NT2/D1 (cell line): ENCODE measurements around the gene CNMD.

ENCODE experiments used
- DNase-seq: peaks from one replicate; pipeline ENCODE4 v3.0.0-alpha.2; 2011; ENCODE audit warnings: low read depth, low spot score
- H3K27me3 ChIP-seq: 2 replicates; pipeline ENCODE4 v1.6.0; 2011; ENCODE audit warnings: mild to moderate bottlenecking; ENCODE audit not compliant: insufficient read length, insufficient read depth
- H3K36me3 ChIP-seq: 2 replicates; pipeline ENCODE4 v1.6.1; 2011; ENCODE audit warnings: mild to moderate bottlenecking, low read length, mixed read lengths; ENCODE audit not compliant: insufficient read depth, insufficient read length
- H3K4me1 ChIP-seq: 2 replicates; pipeline ENCODE4 v1.5.1; 2011; ENCODE audit not compliant: insufficient read depth, insufficient read length
- H3K4me3 ChIP-seq: 2 replicates; pipeline ENCODE4 v1.5.1; 2011; ENCODE audit warnings: low read depth; ENCODE audit not compliant: insufficient read length
- H3K9ac ChIP-seq: 2 replicates; pipeline ENCODE4 v1.6.0; 2011; ENCODE audit warnings: low read depth; ENCODE audit not compliant: insufficient read length
- H3K9me3 ChIP-seq: 2 replicates; pipeline ENCODE4 v1.5.1; 2011; ENCODE audit warnings: mild to moderate bottlenecking, low read length; ENCODE audit not compliant: insufficient read depth
- SUZ12 ChIP-seq: IDR thresholded peaks from 2 replicates; pipeline ENCODE4 v1.6.1; 2011; ENCODE audit not compliant: insufficient read length, insufficient read depth; ENCODE audit errors: extremely low read depth
- YY1 ChIP-seq: IDR thresholded peaks from 2 replicates; pipeline ENCODE4 v1.6.1; 2011; ENCODE audit not compliant: insufficient read length, insufficient read depth
- ZNF274 ChIP-seq: IDR thresholded peaks from 2 replicates; pipeline ENCODE4 v1.6.1; 2011; ENCODE audit warnings: mild to moderate bottlenecking, low read depth, low read length

Gene CNMD

DNA sequence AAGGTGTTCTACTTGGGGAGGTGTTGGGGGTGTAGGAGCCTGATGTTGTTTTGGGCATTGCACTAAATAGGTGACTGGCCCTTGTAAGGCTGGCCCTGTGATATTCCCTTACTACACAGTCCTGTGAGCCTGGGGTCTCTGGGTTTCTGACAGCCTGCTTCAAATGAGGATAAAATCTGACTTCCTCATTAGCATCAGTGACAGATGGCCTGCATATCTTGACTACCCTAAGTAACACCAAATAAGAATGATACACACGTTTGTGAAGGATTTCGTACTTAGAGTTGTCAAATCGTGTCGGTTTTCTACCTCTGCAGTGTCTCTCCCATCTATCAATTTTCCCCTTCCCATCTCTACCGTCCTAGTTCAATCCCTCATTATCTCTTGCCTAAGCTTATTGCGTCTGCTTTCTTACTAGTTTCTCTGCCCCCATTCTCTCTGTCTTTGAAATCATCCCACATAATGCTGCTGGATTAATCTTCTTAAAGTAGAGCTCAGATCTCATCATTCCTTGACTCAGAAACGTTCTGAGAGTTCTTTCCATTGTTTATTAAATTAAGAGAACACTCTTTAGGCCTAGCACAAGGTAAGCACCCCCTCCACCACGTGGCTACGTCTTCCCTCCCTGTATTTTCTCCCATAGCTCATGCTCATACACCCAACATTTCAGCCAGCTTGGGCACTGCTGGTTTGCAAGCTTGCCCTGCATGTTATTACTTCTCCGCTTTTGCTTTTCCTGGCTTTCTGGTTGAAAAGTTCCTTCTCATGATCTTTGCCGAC, 26.2 kb upstream of the CNMD start:
- H3K4me3 ChIP-seq = no peak overlapping the region
- H3K9me3 ChIP-seq = no peaks in the 10 kb centered on the region
- no peaks in the 10 kb centered on the region for H3K4me1 ChIP-seq
- no peaks in the 10 kb centered on the region for H3K27me3 ChIP-seq
- TF ChIP-seq ZNF274 (no peak), YY1 (no peak), SUZ12 (no peak)
- no peak overlapping the region for H3K9ac ChIP-seq
- DNase-seq = no peak
- no peaks in the 10 kb centered on the region for H3K36me3 ChIP-seq

DNA sequence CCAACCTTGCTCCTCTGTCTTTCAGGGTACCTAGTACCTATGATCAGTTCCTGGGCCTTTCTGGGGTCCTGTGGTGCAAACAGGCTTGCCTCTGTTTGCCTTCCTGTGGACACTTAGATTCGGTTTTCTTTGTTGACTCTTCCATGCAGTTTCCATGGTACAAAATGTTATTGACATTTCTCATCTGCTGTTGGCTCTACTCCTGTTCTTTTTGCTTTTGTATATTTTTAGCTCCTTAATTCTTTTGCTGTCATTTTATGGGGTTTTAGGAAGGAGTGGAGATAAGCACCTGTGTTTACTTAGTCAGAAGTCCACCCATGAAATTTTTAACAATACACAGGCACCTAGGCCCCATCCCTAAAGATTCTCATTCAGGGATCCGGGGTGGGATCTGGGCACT, 20.5 kb upstream of the CNMD start:
- DNase-seq = no peak
- H3K27me3 ChIP-seq = no peaks in the 10 kb centered on the region
- no peak overlapping the region for H3K4me3 ChIP-seq
- H3K4me1 ChIP-seq = no peaks in the 10 kb centered on the region
- TF ChIP-seq ZNF274 = no peak
- no peak for TF ChIP-seq SUZ12
- TF ChIP-seq YY1 = no peak
- no peaks in the 10 kb centered on the region for H3K9me3 ChIP-seq
- no peak overlapping the region for H3K9ac ChIP-seq
- H3K36me3 ChIP-seq = no peaks in the 10 kb centered on the region

DNA sequence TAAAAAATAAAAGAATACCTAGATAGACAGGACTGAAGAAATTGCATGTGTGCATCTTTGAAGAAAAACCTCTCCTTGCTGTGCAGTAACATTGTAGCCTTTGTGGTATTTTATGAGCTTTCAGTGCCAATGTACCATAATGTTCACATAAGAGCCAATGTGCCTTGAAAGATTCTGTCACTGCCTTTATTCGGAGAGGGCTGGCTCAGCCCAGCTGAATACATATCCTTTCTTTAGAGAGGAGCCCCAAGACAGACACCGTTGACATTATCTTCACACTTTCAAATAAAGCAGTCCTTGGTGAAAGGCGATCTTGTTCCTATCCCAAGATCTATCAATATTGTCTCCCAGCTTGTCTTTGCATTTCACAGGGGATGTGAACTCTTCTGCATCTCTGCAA, 18.5 kb upstream of the CNMD start:
- Histone ChIP-seq H3K4me1 (no peaks in the 10 kb centered on the region), H3K4me3 (no peak overlapping the region), H3K27me3 (no peaks in the 10 kb centered on the region), H3K9ac (no peak overlapping the region), H3K9me3 (no peaks in the 10 kb centered on the region), H3K36me3 (no peaks in the 10 kb centered on the region)
- no peak for DNase-seq
- TF ChIP-seq YY1 (no peak), SUZ12 (no peak), ZNF274 (no peak)

DNA sequence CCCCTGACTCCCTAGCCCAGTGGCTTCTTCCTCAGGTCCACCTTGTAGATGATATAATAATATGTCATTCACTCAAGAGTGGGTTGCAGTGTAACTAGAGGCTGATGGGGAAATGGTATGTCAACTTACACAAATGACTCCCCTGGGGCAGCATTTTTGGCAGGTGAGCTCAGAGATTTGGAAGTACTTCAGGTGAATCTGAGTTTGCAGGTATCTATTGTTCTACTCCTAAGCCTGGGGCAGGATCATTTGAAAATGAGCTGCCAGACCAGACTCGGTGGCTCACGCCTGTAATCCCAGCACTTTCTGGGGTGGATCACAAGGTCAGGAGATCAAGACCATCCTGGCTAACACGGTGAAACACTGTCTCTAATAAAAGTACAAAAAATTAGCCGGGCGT, 11.6 kb upstream of the CNMD start:
- no peak overlapping the region for H3K4me3 ChIP-seq
- no peaks in the 10 kb centered on the region for H3K4me1 ChIP-seq
- TF ChIP-seq ZNF274 = no peak
- TF ChIP-seq SUZ12 = no peak
- no peaks in the 10 kb centered on the region for H3K27me3 ChIP-seq
- no peak overlapping the region for H3K9ac ChIP-seq
- H3K36me3 ChIP-seq = no peaks in the 10 kb centered on the region
- DNase-seq = no peak
- H3K9me3 ChIP-seq = no peaks in the 10 kb centered on the region

DNA sequence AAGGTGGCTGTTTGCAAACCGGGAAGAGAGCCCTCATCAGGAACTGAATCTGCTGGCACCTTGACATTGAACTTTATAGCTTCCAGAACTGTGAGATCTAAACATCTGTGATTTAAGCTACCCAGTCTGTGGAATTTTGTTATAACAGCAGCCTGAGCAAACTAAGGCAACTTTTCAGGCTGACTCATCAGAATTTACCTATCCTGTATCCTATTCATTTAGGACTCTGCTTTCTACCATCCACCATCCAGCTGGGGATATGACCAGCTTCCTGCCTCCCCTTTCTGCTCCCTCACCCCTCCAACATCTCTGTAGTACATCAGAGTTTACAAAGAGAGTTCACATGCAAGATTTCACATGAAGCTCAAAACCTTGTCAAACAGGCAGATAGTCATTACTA, 11.1 kb upstream of the CNMD start:
- Histone ChIP-seq H3K4me3 (no peak overlapping the region), H3K36me3 (no peaks in the 10 kb centered on the region), H3K9me3 (no peaks in the 10 kb centered on the region), H3K4me1 (no peaks in the 10 kb centered on the region), H3K27me3 (no peaks in the 10 kb centered on the region), H3K9ac (no peak overlapping the region)
- DNase-seq = no peak
- TF ChIP-seq ZNF274 (no peak), SUZ12 (no peak), YY1 (no peak)

DNA sequence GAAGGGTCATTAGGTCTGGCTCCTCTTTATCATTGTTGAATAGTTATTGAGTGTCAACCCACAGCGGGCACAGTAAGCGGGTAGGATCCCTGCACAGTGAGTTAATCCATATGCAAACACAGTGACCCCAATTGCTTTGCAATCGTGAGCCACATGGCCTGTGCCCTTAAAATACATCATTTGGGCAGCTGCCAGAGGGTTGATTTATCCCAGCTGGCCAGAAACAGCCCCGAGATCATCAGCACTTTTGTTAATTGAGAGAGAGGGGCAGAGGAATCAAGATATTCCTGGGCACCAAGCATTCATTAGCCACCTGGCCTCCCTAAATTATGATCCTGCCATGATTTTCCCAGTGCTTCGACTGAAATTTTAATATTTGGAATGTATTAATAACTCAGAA, 9.8 kb upstream of the CNMD start:
- Histone ChIP-seq H3K4me1 (no peaks in the 10 kb centered on the region), H3K9me3 (no peaks in the 10 kb centered on the region), H3K27me3 (no peaks in the 10 kb centered on the region), H3K4me3 (no peak overlapping the region), H3K36me3 (no peaks in the 10 kb centered on the region), H3K9ac (no peak overlapping the region)
- TF ChIP-seq SUZ12 (no peak), YY1 (no peak), ZNF274 (no peak)
- no peak for DNase-seq

DNA sequence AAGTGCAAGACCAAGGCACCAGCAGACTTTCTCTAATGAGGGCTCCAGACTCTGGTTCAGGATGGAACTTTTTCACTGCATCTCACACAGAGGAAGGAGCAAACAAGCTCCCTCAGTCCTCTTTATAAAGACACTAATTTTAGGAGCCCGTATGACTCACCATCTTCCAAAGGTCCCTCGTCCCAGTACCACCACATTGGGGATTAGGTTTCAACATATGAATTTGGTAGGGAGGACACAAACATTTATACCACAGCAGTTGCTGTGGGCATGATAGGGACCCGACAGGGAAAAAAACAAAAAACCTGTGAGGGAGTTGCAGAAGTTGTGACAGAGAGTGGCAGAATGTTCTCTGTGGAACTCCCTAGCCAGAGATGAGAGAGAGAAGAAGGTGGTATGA, 6.5 kb upstream of the CNMD start:
- no peaks in the 10 kb centered on the region for H3K9me3 ChIP-seq
- H3K27me3 ChIP-seq = no peaks in the 10 kb centered on the region
- H3K36me3 ChIP-seq = no peaks in the 10 kb centered on the region
- no peak for TF ChIP-seq ZNF274
- TF ChIP-seq SUZ12 = no peak
- TF ChIP-seq YY1 = no peak
- H3K4me3 ChIP-seq = no peak overlapping the region
- no peak overlapping the region for H3K9ac ChIP-seq
- no peaks in the 10 kb centered on the region for H3K4me1 ChIP-seq
- no peak for DNase-seq
